SHP77 treated with DMSO at 0.1 percent for 48 hours (cell line): ENCODE measurements around the gene C16orf90.

Source experiments
- DNase-seq: peaks from one replicate; lab custom pipeline; 2025; lab: John Stamatoyannopoulos, UW

C16orf90 gene

GRCh38 chr16:3495176-3495575, at the start of gene C16orf90:
C16orf90 (minus strand) TSS chr16:3495489; CDS start chr16:3495421, 68 bp downstream.
- no peak for DNase-seq

GRCh38 chr16:3542601-3543373, 47.5 kb upstream of the C16orf90 start:
- DNase-seq = no peak

- DNase-seq = no peak
These were observed 46.4 kb upstream of the C16orf90 start for GRCh38 chr16:3541527-3542155.

GRCh38 chr16:3538222-3538621, 42.9 kb upstream of the C16orf90 start:
- no peak for DNase-seq

GRCh38 chr16:3536851-3537250, 41.6 kb upstream of the C16orf90 start:
- no peak for DNase-seq

GRCh38 chr16:3536271-3536731, 41.0 kb upstream of the C16orf90 start:
- DNase-seq = no peak

- no peak for DNase-seq
These were observed 38.8 kb upstream of the C16orf90 start for GRCh38 chr16:3534126-3534525.

- no peak for DNase-seq
These were observed 37.5 kb upstream of the C16orf90 start for GRCh38 chr16:3532741-3533140.

- no peak for DNase-seq
These were observed 35.2 kb upstream of the C16orf90 start for GRCh38 chr16:3530371-3530914.

GRCh38 chr16:3529175-3529574, 33.9 kb upstream of the C16orf90 start:
- no peak for DNase-seq

- DNase-seq = no peak
These were observed 33.1 kb upstream of the C16orf90 start for GRCh38 chr16:3528406-3528805.

GRCh38 chr16:3527216-3527829, 32.0 kb upstream of the C16orf90 start:
- peak; percentile 9 for DNase-seq

- DNase-seq = no peak
These were observed 30.7 kb upstream of the C16orf90 start for GRCh38 chr16:3525951-3526350.

- no peak for DNase-seq
These were observed 28.0 kb upstream of the C16orf90 start for GRCh38 chr16:3523281-3523680.

GRCh38 chr16:3520841-3521240, 25.6 kb upstream of the C16orf90 start:
- no peak for DNase-seq

GRCh38 chr16:3520413-3520812, 25.1 kb upstream of the C16orf90 start:
- no peak for DNase-seq

- DNase-seq = no peak
These were observed 24.3 kb upstream of the C16orf90 start for GRCh38 chr16:3519581-3519980.

GRCh38 chr16:3518986-3519348, 23.7 kb upstream of the C16orf90 start:
- DNase-seq = no peak

- DNase-seq = no peak
These were observed 23.1 kb upstream of the C16orf90 start for GRCh38 chr16:3518292-3518985.

GRCh38 chr16:3515897-3516296, 20.6 kb upstream of the C16orf90 start:
- DNase-seq = no peak

- no peak for DNase-seq
These were observed 19.3 kb upstream of the C16orf90 start for GRCh38 chr16:3514621-3515020.

GRCh38 chr16:3513892-3514583, 18.7 kb upstream of the C16orf90 start:
- DNase-seq = no peak
